Lung (tissue), 12 donors: ENCODE data around the gene KLK3. TPM values are rescaled to one million over a fixed set of nuclear protein-coding genes. Genes with fewer than 3 reads are reported as not detected.

Experiments used
- ATAC-seq: fragments of 200-7000 bp; cut with Tn5 transposase; one replicate; pipeline ENCODE4 v1.9.1; 2020; ENCODE audit warnings: moderate number of reproducible peaks; ENCODE audit not compliant: insufficient read depth, low FRiP score
- DNase-seq, 3 donors: peaks; one replicate each; pipeline ENCODE4 v3.0.0-alpha.2; 2013 to 2017
- H3K27ac ChIP-seq, 2 donors: one replicate each; pipeline ENCODE4 v1.5.1; 2013; ENCODE audit warnings: mild to moderate bottlenecking in 2 of 2, moderate library complexity in 2 of 2, control low read depth in 1 of 2, inconsistent platforms in 1 of 2, low read depth in 1 of 2, low read length in 1 of 2
- H3K27me3 ChIP-seq, 3 donors: one replicate each; pipeline ENCODE4 v1.5.1; 2013; ENCODE audit warnings: low read length in 2 of 3; ENCODE audit not compliant: control insufficient read depth in 3 of 3, insufficient read depth in 3 of 3
- H3K36me3 ChIP-seq, 4 donors: one replicate each; pipeline ENCODE4 v1.5.1; 2013; ENCODE audit warnings: low read length in 4 of 4, mild to moderate bottlenecking in 1 of 4, moderate library complexity in 1 of 4; ENCODE audit not compliant: control insufficient read depth in 4 of 4, insufficient read depth in 4 of 4
- H3K4me1 ChIP-seq, 5 donors: one replicate each; pipeline ENCODE4 v1.5.1; 2013; ENCODE audit warnings: low read length in 5 of 5, mild to moderate bottlenecking in 2 of 5, moderate library complexity in 1 of 5; ENCODE audit not compliant: control insufficient read depth in 5 of 5, insufficient read depth in 5 of 5
- H3K4me3 ChIP-seq: one replicate; pipeline ENCODE4 v1.5.1; 2013; ENCODE audit warnings: mild to moderate bottlenecking, control low read depth, moderate library complexity
- H3K9ac ChIP-seq, 2 donors: one replicate each; pipeline ENCODE4 v1.5.1; 2013; ENCODE audit warnings: low read length in 2 of 2, control low read depth in 1 of 2; ENCODE audit not compliant: insufficient read depth in 1 of 2
- H3K9me3 ChIP-seq, 4 donors: one replicate each; pipeline ENCODE4 v1.5.1; 2013; ENCODE audit warnings: low read length in 3 of 4, mild to moderate bottlenecking in 1 of 4, moderate library complexity in 1 of 4; ENCODE audit not compliant: control insufficient read depth in 4 of 4, insufficient read depth in 3 of 4
- CTCF ChIP-seq: IDR thresholded peaks from 2 replicates; pipeline ENCODE4 v1.5.1; 2012; ENCODE audit warnings: mild to moderate bottlenecking; ENCODE audit errors: control extremely low read depth, extremely low read depth
- WGBS, 2 donors: extraction: QIAGEN DNeasy Blood & Tissue Kit; methylation state at CpG; one replicate each; pipeline ENCODE4 v1.1.7; 2013; 5-methylcytosine and 5-hydroxymethylcytosine counted together
- polyA plus RNA-seq, 2 donors: library from polyadenylated mRNA; stranded (reverse); fragments of 200-250 nt; gene quantifications; one replicate each; pipeline ENCODE4 v1.2.1, GENCODE V29; 2013
- total RNA-seq, 2 donors: library from RNA; depleted of rRNA in 1 of 2; stranded (reverse); fragments of >200 nt in 1 of 2; gene quantifications; one replicate each; pipeline ENCODE4 v1.2.1, GENCODE V29; 2014 to 2021
- donor health status: control.
- donor health status: control.
- donor health status: Bipolar disorder and iron deficiency.
- donor health status: healthy.
- donor health status: DM: yes; HTN: yes; CAD: no.

Gene KLK3
- total and polyA plus RNA-seq, 4 donors: not detected

GRCh38 chr19:50851620-50852019 lies 3.1 kb upstream of the KLK3 start:
- peaks cover 0 to 2% (median 0%) of the 10 kb centered on the region in 4 donors for H3K9me3 ChIP-seq
- no peak overlapping the region for H3K9ac ChIP-seq
- no peaks in the 10 kb centered on the region for H3K36me3 ChIP-seq
- WGBS, 2 donors: 69 to 84% methylated on average over 4 of the region's 4 CpGs
- TF ChIP-seq CTCF: no peak
- DNase-seq (no peak), ATAC-seq (no peak)
- H3K27ac ChIP-seq: no peak overlapping the region
- H3K4me1 ChIP-seq: no peaks in the 10 kb centered on the region
- H3K4me3 ChIP-seq: no peak overlapping the region
- H3K27me3 ChIP-seq: peaks cover 0 to 6% (median 0%) of the 10 kb centered on the region in 3 donors

GRCh38 chr19:50857366-50857765 lies 2.7 kb downstream of the KLK3 start:
- H3K27me3 ChIP-seq: peaks cover 0 to 24% (median 2%) of the 10 kb centered on the region in 3 donors
- 52 to 69% methylated on average over 6 of the region's 6 CpGs for WGBS, 2 donors
- ATAC-seq: no peak

DNA sequence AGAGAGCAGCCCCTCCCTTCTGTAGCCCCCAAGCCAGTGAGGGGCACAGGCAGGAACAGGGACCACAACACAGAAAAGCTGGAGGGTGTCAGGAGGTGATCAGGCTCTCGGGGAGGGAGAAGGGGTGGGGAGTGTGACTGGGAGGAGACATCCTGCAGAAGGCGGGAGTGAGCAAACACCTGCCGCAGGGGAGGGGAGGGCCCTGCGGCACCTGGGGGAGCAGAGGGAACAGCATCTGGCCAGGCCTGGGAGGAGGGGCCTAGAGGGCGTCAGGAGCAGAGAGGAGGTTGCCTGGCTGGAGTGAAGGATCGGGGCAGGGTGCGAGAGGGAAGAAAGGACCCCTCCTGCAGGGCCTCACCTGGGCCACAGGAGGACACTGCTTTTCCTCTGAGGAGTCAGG lies 4.2 kb downstream of the KLK3 start:
- DNase-seq: no peak
- no peak overlapping the region for H3K27ac ChIP-seq
- H3K4me1 ChIP-seq: no peaks in the 10 kb centered on the region
- no peak overlapping the region for H3K4me3 ChIP-seq
- H3K36me3 ChIP-seq: no peaks in the 10 kb centered on the region
- no peak for ATAC-seq
- peaks cover 0 to 24% (median 2%) of the 10 kb centered on the region in 3 donors for H3K27me3 ChIP-seq
- no peak overlapping the region for H3K9ac ChIP-seq
- no peak for TF ChIP-seq CTCF
- 17 to 18% methylated on average over 6 to 7 of the region's 7 CpGs for WGBS, 2 donors
- H3K9me3 ChIP-seq: peaks cover 0 to 8% (median 0%) of the 10 kb centered on the region in 4 donors

More at GRCh38 chr19:50857366-50857765, 2.7 kb downstream of the KLK3 start:
- Histone ChIP-seq H3K27ac (no peak overlapping the region), H3K9ac (no peak overlapping the region), H3K9me3 (peaks cover 0 to 8% (median 0%) of the 10 kb centered on the region in 4 donors), H3K4me3 (no peak overlapping the region), H3K4me1 (no peaks in the 10 kb centered on the region), H3K36me3 (no peaks in the 10 kb centered on the region)
- TF ChIP-seq CTCF: no peak
- DNase-seq: no peak

- H3K27me3 ChIP-seq: peaks cover 0 to 24% (median 2%) of the 10 kb centered on the region in 3 donors
- H3K9ac ChIP-seq: no peak overlapping the region
- no peak for DNase-seq
- H3K27ac ChIP-seq: no peak overlapping the region
- H3K4me1 ChIP-seq: no peaks in the 10 kb centered on the region
- H3K36me3 ChIP-seq: no peaks in the 10 kb centered on the region
- ATAC-seq: no peak
- WGBS, 2 donors: 87 to 96% methylated on average over 4 of the region's 4 CpGs
- TF ChIP-seq CTCF: no peak
- H3K9me3 ChIP-seq: peaks cover 0 to 8% (median 0%) of the 10 kb centered on the region in 4 donors
- no peak overlapping the region for H3K4me3 ChIP-seq
Observed at GRCh38 chr19:50859849-50860248, 5.1 kb downstream of the KLK3 start.
